ENCODE measurements around the gene POU6F2. TPM values are rescaled to one million over a fixed set of nuclear protein-coding genes. Genes with fewer than 3 reads are reported as not detected.

The POU6F2 gene
- total and polyA plus RNA-seq, 2 donors (not counting 1 experiment from before 2014, with no cell fraction given), result 0.47 TPM; not detected in 1

DNA sequence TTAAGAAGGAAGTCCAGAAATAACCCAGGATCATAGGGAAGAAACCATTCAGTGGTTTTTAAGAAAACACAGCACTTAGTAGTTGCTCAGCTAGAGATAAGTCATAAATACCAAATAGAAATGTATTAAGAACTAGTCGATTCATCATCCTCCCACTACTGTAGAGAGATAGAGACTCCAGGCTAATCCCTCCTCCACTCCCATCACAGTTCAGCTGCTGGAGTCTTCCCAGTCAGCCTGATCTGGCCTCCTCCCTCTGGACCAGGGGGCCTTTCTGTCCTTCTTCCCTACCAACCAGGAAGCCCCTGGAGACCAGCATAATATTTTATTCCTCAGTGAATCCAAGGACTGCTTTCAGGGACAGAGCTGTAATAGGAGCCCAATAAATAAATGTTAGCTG is 294.4 kb downstream of the POU6F2 start:
- H3K27me3 Mint-ChIP-seq, result peaks cover 18% of the 10 kb centered on the region

GRCh38 chr7:39272691-39273090 is 295.0 kb downstream of the POU6F2 start:
- intact Hi-C loops (cut with micrococcal nuclease), result no loop called here
- peaks cover 0 to 3% (median 0%) of the 10 kb centered on the region in 4 experiments for H3K27me3 ChIP-seq (replicated peaks in 1 of 4; ENCODE audit: control extremely low read depth in 1 of 4, control insufficient read depth in 3 of 4, insufficient read depth in 4 of 4, low read length in 3 of 4)
- no peak overlapping the region for H3K4me2 ChIP-seq (replicated peaks; ENCODE audit: low read depth, low read length, poor library complexity, severe bottlenecking)
- ChIA-PET POLR2A (no interaction called here), CTCF (no interaction called here)
- TF ChIP-seq CTCF (IDR thresholded peaks at IDR 0.05) (no peak), EZH2 (IDR thresholded peaks at IDR 0.05; ENCODE audit: borderline replicate concordance, insufficient read depth, low read depth, low read length, poor library complexity, severe bottlenecking) (no peak)
- no peaks in the 10 kb centered on the region for H3K79me2 ChIP-seq (ENCODE audit: control insufficient read depth, insufficient read depth, low read length)
- H3K4me1 Mint-ChIP-seq, result no peaks in the 10 kb centered on the region
- no peak overlapping the region for H3K4me3 ChIP-seq (ENCODE audit: control extremely low read depth in 1 of 5, extremely low read depth in 1 of 5, insufficient read depth in 1 of 5, low read depth in 2 of 5, low read length in 4 of 5)
- no peaks in the 10 kb centered on the region for H3K9me3 ChIP-seq (ENCODE audit: control extremely low read depth in 1 of 3, control insufficient read depth in 2 of 3, insufficient read depth in 1 of 3, low read length in 2 of 3)
- no peak overlapping the region for H2AFZ ChIP-seq (ENCODE audit: insufficient read depth, low read depth, low read length, poor library complexity, severe bottlenecking)
- no peaks in the 10 kb centered on the region for H4K20me1 ChIP-seq (ENCODE audit: control insufficient read depth, insufficient read depth, low read length, poor library complexity, severe bottlenecking)
- H3K27ac Mint-ChIP-seq, result no peak overlapping the region
- no peaks in the 10 kb centered on the region for H3K4me1 ChIP-seq (ENCODE audit: control insufficient read depth in 2 of 2, insufficient read depth in 2 of 2, low read length in 2 of 2)
- H3K9me3 Mint-ChIP-seq (ENCODE audit: insufficient read depth), result no peaks in the 10 kb centered on the region
- no peak overlapping the region for H3K27ac ChIP-seq (ENCODE audit: low read length in 2 of 2)
- H3K27me3 Mint-ChIP-seq, result peaks cover 17% of the 10 kb centered on the region
- no peak overlapping the region for H3K9ac ChIP-seq (ENCODE audit: low read length)
- ATAC-seq (ENCODE audit: low read depth) (no peak), DNase-seq (no peak)
- no peak overlapping the region for H3K4me3 Mint-ChIP-seq
- no peaks in the 10 kb centered on the region for H3K36me3 ChIP-seq (replicated peaks in 1 of 2; ENCODE audit: control extremely low read depth in 1 of 2, control insufficient read depth in 1 of 2, extremely low read depth in 1 of 2, insufficient read depth in 2 of 2, low read length in 1 of 2)

More for the DNA sequence above, 294.4 kb downstream of the POU6F2 start:
- POLR2A ChIA-PET, result no interaction called here
- ATAC-seq (ENCODE audit: low read depth), result no peak
- no peak for TF ChIP-seq EZH2 (IDR thresholded peaks at IDR 0.05; ENCODE audit: borderline replicate concordance, insufficient read depth, low read depth, low read length, poor library complexity, severe bottlenecking)
- Histone ChIP-seq H3K79me2 (ENCODE audit: control insufficient read depth, insufficient read depth, low read length) (no peaks in the 10 kb centered on the region), H3K27ac (ENCODE audit: low read length in 2 of 2) (no peak overlapping the region), H3K4me3 (ENCODE audit: control extremely low read depth in 1 of 5, extremely low read depth in 1 of 5, insufficient read depth in 1 of 5, low read depth in 2 of 5, low read length in 4 of 5) (no peak overlapping the region), H3K27me3 (replicated peaks in 1 of 4; ENCODE audit: control extremely low read depth in 1 of 4, control insufficient read depth in 3 of 4, insufficient read depth in 4 of 4, low read length in 3 of 4) (peaks cover 0 to 3% (median 0%) of the 10 kb centered on the region in 4 experiments), H3K9me3 (ENCODE audit: control extremely low read depth in 1 of 3, control insufficient read depth in 2 of 3, insufficient read depth in 1 of 3, low read length in 2 of 3) (no peaks in the 10 kb centered on the region), H2AFZ (ENCODE audit: insufficient read depth, low read depth, low read length, poor library complexity, severe bottlenecking) (no peak overlapping the region), H4K20me1 (ENCODE audit: control insufficient read depth, insufficient read depth, low read length, poor library complexity, severe bottlenecking) (no peaks in the 10 kb centered on the region), H3K36me3 (replicated peaks in 1 of 2; ENCODE audit: control extremely low read depth in 1 of 2, control insufficient read depth in 1 of 2, extremely low read depth in 1 of 2, insufficient read depth in 2 of 2, low read length in 1 of 2) (no peaks in the 10 kb centered on the region), H3K4me1 (ENCODE audit: control insufficient read depth in 2 of 2, insufficient read depth in 2 of 2, low read length in 2 of 2) (no peaks in the 10 kb centered on the region), H3K4me2 (replicated peaks; ENCODE audit: low read depth, low read length, poor library complexity, severe bottlenecking) (no peak overlapping the region), H3K9ac (ENCODE audit: low read length) (no peak overlapping the region)
- WGBS (ENCODE audit: insufficient coverage), result no CpG with 5 or more reads among the region's 1 CpG
- no peaks in the 10 kb centered on the region for H3K9me3 Mint-ChIP-seq (ENCODE audit: insufficient read depth)
- H3K27ac Mint-ChIP-seq, result no peak overlapping the region
- no peaks in the 10 kb centered on the region for H3K4me1 Mint-ChIP-seq
- CTCF ChIA-PET, result no interaction called here
- H3K4me3 Mint-ChIP-seq, result no peak overlapping the region
- intact Hi-C loops (cut with micrococcal nuclease), result no loop called here
- no peak for DNase-seq
